Activated CD4-positive, alpha-beta memory T cell treated with anti-CD3 and anti-CD28 coated beads for 36 hours (primary cell): ENCODE data around the gene C17orf58. TPM values are rescaled to one million over a fixed set of nuclear protein-coding genes. Genes with fewer than 3 reads are reported as not detected.
A peak's percentile ranks its signal among the peaks of the same experiment; 100 is the strongest.
"Not testable (repeated sequence)": the region's sequence is repeated elsewhere in the genome, so short reads cannot be mapped to it uniquely, and the experiment has no call there.

ENCODE experiments used
- CTCF ChIA-PET: fragments of 350-600 bp; sonication (Branson Sonifier 250); formaldehyde crosslinking; loops from one replicate; lab custom pipeline; 2021; ENCODE audit warnings: antibody characterized with exemption, inconsistent platforms; lab: Charles Lee
- POLR2A ChIA-PET: fragments of 350-600 bp; sonication (Branson Sonifier 250); formaldehyde crosslinking; loops from one replicate; lab custom pipeline; 2021; ENCODE audit warnings: antibody characterized with exemption; lab: Charles Lee
- DNase-seq: peaks from one replicate; pipeline ENCODE4 v3.0.0-alpha.2; 2020
- H3K27ac Mint-ChIP-seq: one replicate; pipeline ENCODE4 v1.8.0; 2021; ENCODE audit warnings: mixed read lengths
- H3K27me3 Mint-ChIP-seq: one replicate; pipeline ENCODE4 v1.8.0; 2021; ENCODE audit warnings: mixed read lengths
- H3K36me3 Mint-ChIP-seq: one replicate; pipeline ENCODE4 v1.8.0; 2021; ENCODE audit warnings: mixed read lengths
- H3K4me1 Mint-ChIP-seq: one replicate; pipeline ENCODE4 v1.8.0; 2021; ENCODE audit warnings: low read depth, mixed read lengths
- H3K4me3 Mint-ChIP-seq: one replicate; pipeline ENCODE4 v1.8.0; 2021; ENCODE audit warnings: mild to moderate bottlenecking, mixed read lengths
- H3K9me3 Mint-ChIP-seq: one replicate; pipeline ENCODE4 v1.8.0; 2021; ENCODE audit warnings: mixed read lengths
- intact Hi-C: fragments of 100-400 bp; cut with micrococcal nuclease; formaldehyde crosslinking; loops from one replicate; pipeline ENCODE4 v1.15.1; 2023
- total RNA-seq, 2 experiments: library from RNA; stranded (reverse); gene quantifications; one replicate each; pipeline ENCODE4 v1.2.3, GENCODE V29; 2021

Gene C17orf58
- total RNA-seq, 2 experiments from 2014 or later: 29.8 to 31.1 TPM

DNA sequence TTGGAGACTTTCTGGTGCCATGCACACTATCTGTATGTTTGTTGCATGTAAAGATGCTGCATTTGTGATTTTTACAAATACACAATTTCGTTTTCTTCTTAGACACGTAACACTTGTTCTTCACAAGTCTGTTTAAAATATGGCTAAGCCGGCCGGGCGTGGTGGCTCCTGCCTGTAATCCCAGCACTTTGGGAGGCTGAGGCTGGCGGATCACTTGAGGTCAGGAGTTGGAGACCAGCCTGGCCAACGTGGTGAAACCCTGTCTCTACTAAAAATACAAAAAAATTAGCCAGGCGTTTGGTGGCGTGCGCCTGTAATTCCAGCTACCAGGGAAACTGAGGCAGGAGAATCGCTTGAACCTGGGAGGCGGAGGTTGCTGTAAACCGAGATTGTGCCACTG, 24.5 kb upstream of the C17orf58 start:
- POLR2A ChIA-PET: interaction anchor here (1.1 to 1.9 kb wide), 4 partner anchors 16 to 441 kb away, joined by 4 to 21 read pairs (median 10); partner anchors contain the start of genes C17orf58 and KPNA2
- not testable (repeated sequence) for DNase-seq, H3K9me3 Mint-ChIP-seq, H3K4me1 Mint-ChIP-seq, H3K36me3 Mint-ChIP-seq, H3K27me3 Mint-ChIP-seq
- H3K4me3 Mint-ChIP-seq: peak overlapping the region; percentile 86
- intact Hi-C loops: loop anchor here (1.0 kb wide), 1 partner anchor 15 kb away; the partner anchor contains the start of gene KPNA2
- CTCF ChIA-PET: interaction anchor here (1.5 to 1.7 kb wide), 2 partner anchors 10 to 24 kb away, joined by 5 to 16 read pairs; partner anchors contain the start of gene C17orf58
- peak overlapping the region; percentile 75 for H3K27ac Mint-ChIP-seq

DNA sequence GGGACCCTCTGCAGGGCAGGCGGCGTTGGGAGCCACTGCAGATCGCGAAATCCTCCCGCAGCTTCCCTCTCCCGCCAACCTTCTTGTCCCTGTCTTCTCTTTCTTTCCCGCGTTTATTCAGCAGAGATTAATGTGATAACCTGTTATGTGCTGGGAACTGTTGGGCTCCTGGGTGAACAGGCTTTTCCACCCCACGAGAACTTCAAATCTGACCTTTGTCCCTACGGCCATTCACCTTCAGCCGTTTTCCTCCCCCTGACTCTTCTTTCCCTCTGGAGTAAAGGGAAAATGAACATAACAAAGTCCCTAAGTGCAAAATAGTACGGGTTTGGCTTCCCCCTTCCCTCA, 24.1 kb upstream of the C17orf58 start:
- Mint-ChIP-seq H3K36me3 (peaks cover 4% of the 10 kb centered on the region), H3K9me3 (peaks cover 2% of the 10 kb centered on the region), H3K27me3 (peaks cover 2% of the 10 kb centered on the region), H3K4me1 (peaks cover 9% of the 10 kb centered on the region), H3K27ac (peak overlapping the region; percentile 75), H3K4me3 (peak overlapping the region; percentile 86)
- ChIA-PET POLR2A (interaction anchor here (1.0 to 1.9 kb wide), 5 partner anchors 16 to 442 kb away, joined by 3 to 21 read pairs (median 6); partner anchors contain the start of genes C17orf58 and KPNA2), CTCF (interaction anchor here (1.0 to 1.7 kb wide), 6 partner anchors 10 to 58 kb away, joined by 3 to 16 read pairs (median 5); partner anchors contain the start of gene C17orf58)
- intact Hi-C loops: loop anchor here (1.0 kb wide), 1 partner anchor 15 kb away; the partner anchor contains the start of gene KPNA2
- DNase-seq: no peak

DNA sequence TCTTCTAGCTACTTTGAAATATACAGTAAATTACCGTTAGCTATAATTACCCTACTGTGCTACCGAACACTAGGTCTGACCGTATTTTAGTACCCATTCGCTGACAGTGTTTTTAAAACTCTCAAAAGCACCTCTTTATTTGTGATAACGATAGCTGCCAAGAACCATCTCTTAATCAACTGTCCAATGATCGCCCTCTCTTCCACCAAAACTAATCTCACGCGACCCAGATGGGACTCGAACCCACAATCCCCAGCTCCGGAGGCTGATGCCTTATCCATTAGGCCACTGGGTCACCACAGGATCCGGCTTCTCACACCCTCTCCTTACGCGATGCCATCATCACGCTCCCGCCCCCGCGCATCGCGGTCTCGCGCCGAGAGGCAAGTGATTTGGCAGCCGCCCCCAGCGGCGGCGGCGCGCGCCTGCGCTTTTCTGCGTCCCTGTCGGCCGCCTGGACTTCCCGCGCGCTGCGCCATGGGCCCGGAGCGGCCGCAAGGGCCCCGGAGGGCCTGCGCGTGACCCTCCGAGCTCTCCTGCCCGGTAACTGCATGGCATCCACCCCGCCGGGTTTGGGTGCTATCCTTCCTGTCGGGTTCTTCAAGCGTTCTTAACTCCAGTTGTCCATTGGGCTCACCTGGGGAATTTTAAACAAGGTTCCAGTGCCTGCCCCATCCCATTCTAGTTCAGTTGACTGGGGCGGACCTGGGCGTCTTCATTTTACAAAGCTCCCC, 23.6 kb upstream of the C17orf58 start:
- peaks cover 2% of the 10 kb centered on the region for H3K9me3 Mint-ChIP-seq
- peaks cover 2% of the 10 kb centered on the region for H3K27me3 Mint-ChIP-seq
- DNase-seq: peak; percentile 99
- CTCF ChIA-PET: interaction anchor here (0.6 to 1.7 kb wide), 9 partner anchors 9 to 77 kb away, joined by 3 to 16 read pairs (median 5); partner anchors contain the start of gene C17orf58
- H3K4me1 Mint-ChIP-seq: peaks cover 9% of the 10 kb centered on the region
- POLR2A ChIA-PET: interaction anchor here (0.6 to 1.9 kb wide), 7 partner anchors 10 to 442 kb away, joined by 3 to 21 read pairs (median 4); partner anchors contain the start of genes C17orf58 and KPNA2
- H3K36me3 Mint-ChIP-seq: peaks cover 4% of the 10 kb centered on the region
- intact Hi-C loops: loop anchor here (1.0 kb wide), 2 partner anchors 15 to 25 kb away; partner anchors contain the start of gene KPNA2
- peak overlapping the region; percentile 86 for H3K4me3 Mint-ChIP-seq
- H3K27ac Mint-ChIP-seq: peak overlapping the region; percentile 75

DNA sequence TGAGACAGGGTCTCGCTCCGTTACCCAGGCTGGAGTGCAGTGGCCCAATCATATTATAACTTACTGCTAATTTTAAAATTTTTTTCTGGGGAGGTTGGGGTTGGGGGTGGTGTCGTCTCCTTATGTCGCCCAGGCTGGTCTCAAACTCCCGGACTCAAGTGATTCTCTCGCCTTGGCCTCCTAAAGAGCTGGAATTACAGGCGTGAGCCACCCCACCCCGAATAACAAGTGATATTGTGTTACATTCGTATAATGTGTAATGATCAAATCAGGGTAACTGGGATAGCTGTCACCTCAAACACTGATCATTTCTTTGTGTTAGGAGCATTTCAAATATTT, 23.0 kb upstream of the C17orf58 start:
- no peak for DNase-seq
- Mint-ChIP-seq H3K9me3 (peaks cover 2% of the 10 kb centered on the region), H3K36me3 (peaks cover 4% of the 10 kb centered on the region), H3K27ac (peak overlapping the region; percentile 75), H3K27me3 (peaks cover 2% of the 10 kb centered on the region), H3K4me3 (peak overlapping the region; percentile 86), H3K4me1 (peaks cover 9% of the 10 kb centered on the region)
- POLR2A ChIA-PET: interaction anchor here (0.6 to 1.9 kb wide), 5 partner anchors 11 to 141 kb away, joined by 3 to 21 read pairs (median 4); partner anchors contain the start of genes C17orf58 and KPNA2
- CTCF ChIA-PET: interaction anchor here (0.6 to 1.7 kb wide), 9 partner anchors 9 to 76 kb away, joined by 3 to 16 read pairs (median 5); partner anchors contain the start of gene C17orf58
- intact Hi-C loops: loop anchor here (1.0 kb wide), 1 partner anchor 24 kb away; no protein-coding TSS in a partner anchor

DNA sequence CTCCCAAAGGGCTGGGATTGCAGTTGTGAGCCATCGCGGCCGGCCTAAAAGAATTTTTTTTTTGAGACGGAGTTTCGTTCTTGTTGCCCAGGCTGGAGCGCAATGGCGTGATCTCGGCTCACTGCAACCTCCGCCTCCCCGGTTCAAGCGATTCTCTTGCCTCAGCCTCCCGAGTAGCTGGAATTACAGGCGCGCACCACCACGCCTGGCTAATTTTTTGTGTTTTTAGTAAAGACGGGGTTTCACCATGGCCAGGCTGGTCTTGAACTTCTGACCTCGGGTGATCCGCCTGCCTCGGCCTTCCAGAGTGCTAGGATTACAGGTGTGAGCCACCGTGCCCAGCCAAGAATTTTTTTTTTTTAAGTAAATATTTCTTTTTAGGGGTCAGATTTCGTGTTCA, 22.2 kb upstream of the C17orf58 start:
- H3K36me3 Mint-ChIP-seq, H3K27ac Mint-ChIP-seq, intact Hi-C loops, H3K9me3 Mint-ChIP-seq, DNase-seq, H3K27me3 Mint-ChIP-seq, H3K4me1 Mint-ChIP-seq, H3K4me3 Mint-ChIP-seq, POLR2A ChIA-PET: not testable (repeated sequence)
- CTCF ChIA-PET: interaction anchor here (1.4 kb wide), 1 partner anchor 75 kb away, joined by 4 read pairs; no protein-coding TSS in a partner anchor

DNA sequence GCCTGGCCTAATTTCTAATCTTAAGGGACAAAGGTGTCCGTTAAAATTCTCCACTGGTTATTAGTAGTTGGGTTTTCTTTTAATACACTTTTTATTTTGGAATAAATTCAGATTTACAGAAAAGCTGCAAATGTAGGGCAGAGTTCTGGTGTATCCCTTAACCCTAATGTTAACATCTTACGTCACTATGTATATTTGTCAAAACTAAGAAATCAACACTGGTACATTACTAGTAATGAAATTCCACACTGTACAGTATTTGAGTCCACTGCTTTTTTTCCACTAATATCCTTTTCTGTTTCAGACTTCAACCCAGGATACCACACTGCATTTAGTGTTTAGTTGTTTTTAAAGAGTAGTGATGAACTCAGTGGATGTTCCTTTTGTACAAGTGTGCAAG, 20.6 kb upstream of the C17orf58 start:
- Mint-ChIP-seq H3K36me3 (peaks cover 4% of the 10 kb centered on the region), H3K4me3 (no peak overlapping the region), H3K4me1 (peaks cover 9% of the 10 kb centered on the region), H3K9me3 (peaks cover 2% of the 10 kb centered on the region), H3K27me3 (peaks cover 2% of the 10 kb centered on the region), H3K27ac (no peak overlapping the region)
- ChIA-PET CTCF (interaction anchor here (1.0 kb wide), 1 partner anchor 20 kb away, joined by 3 read pairs; no protein-coding TSS in a partner anchor), POLR2A (no interaction called here)
- intact Hi-C loops: no loop called here
- no peak for DNase-seq

DNA sequence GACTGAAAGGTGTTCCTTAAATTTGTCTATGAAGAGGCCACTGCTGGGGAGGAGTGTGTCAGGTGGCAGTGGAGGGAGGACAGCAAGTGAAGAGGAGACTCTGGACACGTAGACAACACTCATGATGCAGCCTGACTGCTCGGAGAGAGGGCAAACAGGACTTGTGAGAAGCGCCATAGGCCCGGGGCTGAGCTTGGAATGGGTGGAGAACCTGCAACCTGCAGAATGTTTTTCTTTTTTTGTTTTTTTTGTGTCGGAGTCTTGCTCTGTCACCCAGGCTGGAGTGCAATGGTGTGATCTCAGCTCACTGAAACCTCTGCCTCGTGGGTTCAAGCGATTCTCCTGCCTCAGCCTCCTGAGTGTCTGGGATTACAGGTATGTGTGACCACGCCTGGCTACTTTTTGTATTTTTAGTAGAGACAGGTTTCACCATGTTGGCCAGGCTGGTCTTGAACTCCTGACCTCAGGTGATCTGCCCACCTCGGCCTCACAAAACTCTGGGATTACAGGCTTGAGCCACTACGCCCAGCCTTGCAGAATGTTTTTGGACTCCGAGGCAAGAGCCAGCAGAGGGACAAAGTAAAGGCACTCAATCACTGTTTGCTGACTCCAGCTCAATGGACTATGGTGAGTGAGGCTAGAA, 18.9 kb upstream of the C17orf58 start:
- DNase-seq: no peak
- Mint-ChIP-seq H3K27me3 (peaks cover 2% of the 10 kb centered on the region), H3K36me3 (peaks cover 4% of the 10 kb centered on the region), H3K27ac (no peak overlapping the region), H3K4me1 (peaks cover 9% of the 10 kb centered on the region), H3K9me3 (peaks cover 2% of the 10 kb centered on the region), H3K4me3 (no peak overlapping the region)
- ChIA-PET POLR2A (no interaction called here), CTCF (interaction anchor here (1.2 kb wide), 1 partner anchor 19 kb away, joined by 5 read pairs; the partner anchor contains the start of gene C17orf58)
- intact Hi-C loops: no loop called here

DNA sequence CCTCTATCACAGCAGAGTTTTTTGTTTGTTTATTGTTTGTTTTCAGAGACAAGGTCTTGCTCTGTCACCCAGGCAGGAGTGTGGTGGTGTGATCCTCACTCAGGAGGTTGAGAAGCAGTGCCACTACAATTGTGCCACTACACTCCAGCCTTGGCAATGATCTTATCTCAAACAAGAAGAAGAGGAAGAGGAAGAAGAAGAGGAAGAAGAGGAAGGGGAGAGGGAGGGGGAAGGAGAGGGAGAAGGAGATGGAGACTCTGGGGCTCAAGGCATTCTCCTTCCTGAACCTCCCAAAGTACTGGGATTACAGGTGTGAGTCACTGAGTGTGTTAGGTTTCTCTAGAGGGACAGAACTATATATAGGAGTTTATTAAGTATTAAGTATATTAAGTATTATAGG, 17.1 kb upstream of the C17orf58 start:
- Mint-ChIP-seq H3K36me3 (no peaks in the 10 kb centered on the region), H3K4me3 (no peak overlapping the region), H3K27me3 (peaks cover 2% of the 10 kb centered on the region), H3K9me3 (no peaks in the 10 kb centered on the region), H3K27ac (no peak overlapping the region), H3K4me1 (peaks cover 5% of the 10 kb centered on the region)
- ChIA-PET POLR2A (no interaction called here), CTCF (no interaction called here)
- no peak for DNase-seq
- intact Hi-C loops: loop anchor here (5.0 kb wide), 1 partner anchor 51 kb away; no protein-coding TSS in a partner anchor

DNA sequence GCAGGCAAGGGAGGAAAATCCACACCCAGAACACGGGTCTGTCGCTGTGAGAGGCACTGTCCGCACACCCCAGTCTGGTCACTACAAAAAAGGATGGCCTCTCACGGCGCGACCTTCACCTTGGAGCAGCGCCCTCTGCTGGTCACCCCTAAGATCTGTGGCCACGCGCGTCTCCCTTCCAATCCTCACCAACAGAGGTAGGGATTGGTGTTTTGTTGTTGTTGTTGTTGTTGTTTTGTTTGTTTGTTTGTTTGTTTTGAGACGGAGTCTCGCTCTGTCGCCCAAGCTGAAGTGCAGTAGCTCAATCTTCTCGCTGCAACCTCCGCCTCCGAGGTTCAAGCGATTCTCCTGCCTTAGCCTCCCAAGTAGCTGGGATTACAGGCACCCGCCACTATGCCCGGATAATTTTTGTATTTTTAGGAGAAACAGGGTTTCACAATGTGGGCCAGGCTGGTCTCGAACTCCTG, 15.0 kb upstream of the C17orf58 start:
- ChIA-PET POLR2A (interaction anchor here (1.0 kb wide), 1 partner anchor 15 kb away, joined by 3 read pairs; the partner anchor contains the start of gene C17orf58), CTCF (interaction anchor here (0.8 to 4.1 kb wide), 11 partner anchors 8 to 419 kb away, joined by 3 to 21 read pairs (median 4); partner anchors contain the start of gene C17orf58)
- DNase-seq: peak; percentile 80
- H3K4me1 Mint-ChIP-seq: peaks cover 5% of the 10 kb centered on the region
- intact Hi-C loops: loop anchor here (1.0 to 5.0 kb wide), 2 partner anchors 15 to 49 kb away; partner anchors contain the start of gene C17orf58
- peak overlapping the region; percentile 58 for H3K4me3 Mint-ChIP-seq
- H3K27ac Mint-ChIP-seq: no peak overlapping the region
- peaks cover 2% of the 10 kb centered on the region for H3K27me3 Mint-ChIP-seq
- no peaks in the 10 kb centered on the region for H3K9me3 Mint-ChIP-seq
- H3K36me3 Mint-ChIP-seq: no peaks in the 10 kb centered on the region

DNA sequence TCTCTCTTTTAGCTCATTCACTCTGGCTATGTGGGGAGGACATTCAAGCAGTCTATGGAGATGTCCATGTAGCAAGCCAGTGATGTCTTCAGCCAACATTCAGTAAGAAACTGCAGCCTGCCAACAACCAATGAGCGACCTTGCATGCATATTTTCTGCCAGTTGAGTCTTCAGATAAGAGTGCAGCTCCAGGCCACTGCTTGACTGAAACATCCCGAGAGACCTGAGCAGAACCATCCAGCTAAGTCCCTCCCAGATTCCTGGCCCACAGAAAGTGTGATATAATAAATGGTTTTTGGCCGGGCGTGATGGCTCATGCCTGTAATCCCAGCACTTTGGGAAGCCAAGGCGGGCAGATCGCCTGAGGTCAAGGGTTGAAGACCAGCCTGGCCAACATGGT, 10.5 kb upstream of the C17orf58 start:
- H3K27me3 Mint-ChIP-seq: peaks cover 2% of the 10 kb centered on the region
- no peaks in the 10 kb centered on the region for H3K9me3 Mint-ChIP-seq
- DNase-seq: no peak
- H3K4me1 Mint-ChIP-seq: peaks cover 5% of the 10 kb centered on the region
- ChIA-PET CTCF (interaction anchor here (1.0 kb wide), 1 partner anchor 13 kb away, joined by 6 read pairs; no protein-coding TSS in a partner anchor), POLR2A (interaction anchor here (1.0 kb wide), 1 partner anchor 13 kb away, joined by 3 read pairs; no protein-coding TSS in a partner anchor)
- intact Hi-C loops: no loop called here
- H3K27ac Mint-ChIP-seq: no peak overlapping the region
- no peaks in the 10 kb centered on the region for H3K36me3 Mint-ChIP-seq
- no peak overlapping the region for H3K4me3 Mint-ChIP-seq

DNA sequence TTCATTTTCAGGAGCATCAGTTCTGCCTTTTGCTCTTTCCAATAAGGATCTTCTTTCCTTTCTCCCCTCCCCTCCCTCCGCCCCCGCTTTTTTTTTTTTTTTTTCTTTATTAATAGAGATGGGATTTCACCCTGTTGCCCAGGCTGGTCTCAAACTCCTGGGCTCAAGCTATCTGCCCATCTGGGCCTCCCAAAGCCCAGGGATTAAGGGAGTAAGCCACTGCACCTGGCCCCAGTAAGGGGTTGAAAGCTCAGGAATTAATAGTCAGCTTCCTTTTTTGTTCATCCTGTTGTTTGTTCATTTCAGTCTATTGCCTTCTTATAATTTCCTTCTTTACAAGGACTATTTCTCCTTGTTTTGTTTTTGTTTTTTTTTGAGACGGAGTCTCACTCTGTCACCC, 7.9 kb upstream of the C17orf58 start:
- intact Hi-C loops: no loop called here
- no peaks in the 10 kb centered on the region for H3K9me3 Mint-ChIP-seq
- ChIA-PET POLR2A (no interaction called here), CTCF (no interaction called here)
- no peaks in the 10 kb centered on the region for H3K4me1 Mint-ChIP-seq
- H3K36me3 Mint-ChIP-seq: no peaks in the 10 kb centered on the region
- no peak for DNase-seq
- no peak overlapping the region for H3K27ac Mint-ChIP-seq
- H3K27me3 Mint-ChIP-seq: peaks cover 2% of the 10 kb centered on the region
- no peak overlapping the region for H3K4me3 Mint-ChIP-seq
